GM23338 (cell line): ENCODE measurements around the gene TNFAIP8L1.

ENCODE experiments used
- CTCF ChIP-seq, 2 experiments: fragments of 200-600 bp in 1 of 2; sonication (generic) in 1 of 2; conservative IDR thresholded peaks; 2 replicates each; pipeline versions ENCODE4 v1.5.1 to v1.6.1; 2016 to 2017; ENCODE audit warnings: antibody characterized with exemption in 2 of 2, low read depth in 2 of 2, mild to moderate bottlenecking in 2 of 2, moderate library complexity in 1 of 2
- EZH2 ChIP-seq: fragments of 200-600 bp; sonication (generic); IDR thresholded peaks from one replicate; pipeline ENCODE4 v1.8.0; 2017; ENCODE audit warnings: antibody characterized with exemption, mild to moderate bottlenecking, low read depth; ENCODE audit not compliant: unreplicated experiment
- EZH2phosphoT487 ChIP-seq: fragments of 200-600 bp; sonication (generic); IDR thresholded peaks from one replicate; pipeline ENCODE4 v1.8.1; 2018; ENCODE audit warnings: antibody characterized with exemption; ENCODE audit not compliant: unreplicated experiment
- JUNB ChIP-seq: IDR thresholded peaks from one replicate; pipeline ENCODE4 v1.6.1; 2016; ENCODE audit warnings: antibody characterized with exemption; ENCODE audit not compliant: unreplicated experiment
- POLR2AphosphoS5 ChIP-seq: IDR thresholded peaks from 2 replicates; pipeline ENCODE4 v1.6.1; 2016; ENCODE audit warnings: antibody characterized with exemption, low read depth
- STAT1 ChIP-seq: IDR thresholded peaks from one replicate; pipeline ENCODE4 v1.6.1; 2016; ENCODE audit warnings: antibody characterized with exemption; ENCODE audit not compliant: unreplicated experiment

GRCh38 chr19:4597278-4597974, 41.9 kb upstream of the TNFAIP8L1 start:
- TF ChIP-seq STAT1 (no peak), EZH2phosphoT487 (no peak), CTCF (conservative IDR thresholded peaks at IDR 0.05; ENCODE audit: low read depth in 2 of 2) (no peak), EZH2 (no peak), POLR2AphosphoS5 (no peak), JUNB (no peak)
